ENCODE data around the gene UBE2K. TPM values are rescaled to one million over a fixed set of nuclear protein-coding genes. Genes with fewer than 3 reads are reported as not detected.

UBE2K gene
- total and polyA plus RNA-seq, 10 of the 15 experiments (the other 5 are each of a cell fraction or from before 2014, with no cell fraction given), result 17.0 to 141 (median 75.5) TPM

- SMC1A ChIA-PET (ENCODE audit: uncharacterized antibody, unreplicated experiment), result interaction anchor here (1.1 kb wide), 1 partner anchor 13 kb away, joined by 3 read pairs; no protein-coding TSS in a partner anchor
- no peak for TF ChIP-seq TCF7 (IDR thresholded peaks at IDR 0.05; ENCODE audit: borderline replicate concordance)
- TF ChIP-seq ZBTB4 (CRISPR knock-in tag; IDR thresholded peaks at IDR 0.05), result no peak
- no peak for TF ChIP-seq ASH2L (IDR thresholded peaks at IDR 0.05; ENCODE audit: borderline replicate concordance, low read depth)
- no peak for TF ChIP-seq BCL3 (IDR thresholded peaks at IDR 0.05; ENCODE audit: borderline replicate concordance, insufficient read depth, low read depth, low read length, poor library complexity, severe bottlenecking)
- TF ChIP-seq BRCA1 (IDR thresholded peaks at IDR 0.05; ENCODE audit: low read depth, low read length), result no peak
- TF ChIP-seq, protein P1, sequence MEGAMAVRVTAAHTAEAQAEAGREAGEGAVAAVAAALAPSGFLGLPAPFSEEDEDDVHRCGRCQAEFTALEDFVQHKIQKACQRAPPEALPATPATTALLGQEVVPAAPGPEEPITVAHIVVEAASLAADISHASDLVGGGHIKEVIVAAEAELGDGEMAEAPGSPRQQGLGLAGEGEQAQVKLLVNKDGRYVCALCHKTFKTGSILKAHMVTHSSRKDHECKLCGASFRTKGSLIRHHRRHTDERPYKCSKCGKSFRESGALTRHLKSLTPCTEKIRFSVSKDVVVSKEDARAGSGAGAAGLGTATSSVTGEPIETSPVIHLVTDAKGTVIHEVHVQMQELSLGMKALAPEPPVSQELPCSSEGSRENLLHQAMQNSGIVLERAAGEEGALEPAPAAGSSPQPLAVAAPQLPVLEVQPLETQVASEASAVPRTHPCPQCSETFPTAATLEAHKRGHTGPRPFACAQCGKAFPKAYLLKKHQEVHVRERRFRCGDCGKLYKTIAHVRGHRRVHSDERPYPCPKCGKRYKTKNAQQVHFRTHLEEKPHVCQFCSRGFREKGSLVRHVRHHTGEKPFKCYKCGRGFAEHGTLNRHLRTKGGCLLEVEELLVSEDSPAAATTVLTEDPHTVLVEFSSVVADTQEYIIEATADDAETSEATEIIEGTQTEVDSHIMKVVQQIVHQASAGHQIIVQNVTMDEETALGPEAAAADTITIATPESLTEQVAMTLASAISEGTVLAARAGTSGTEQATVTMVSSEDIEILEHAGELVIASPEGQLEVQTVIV (IDR thresholded peaks at IDR 0.05; ENCODE audit: borderline replicate concordance, partially characterized antibody), result no peak
- no peak for TF ChIP-seq PAX5 (IDR thresholded peaks at IDR 0.05; ENCODE audit: borderline replicate concordance, low read depth, low read length)
- TF ChIP-seq MEF2B (IDR thresholded peaks at IDR 0.05; ENCODE audit: partially characterized antibody, poor library complexity, severe bottlenecking), result no peak
- TF ChIP-seq GATAD2B (conservative IDR thresholded peaks at IDR 0.05; ENCODE audit: low read depth), result no peak
- TF ChIP-seq TBL1XR1 (IDR thresholded peaks at IDR 0.05; ENCODE audit: low read depth, low read length), result no peak
- TF ChIP-seq ZNF274 (IDR thresholded peaks at IDR 0.05; ENCODE audit: insufficient read depth, insufficient read length), result no peak
- no peak for TF ChIP-seq IRF3 (IDR thresholded peaks at IDR 0.05)
- TF ChIP-seq TAF1 (IDR thresholded peaks at IDR 0.05; ENCODE audit: borderline replicate concordance, low read depth, low read length), result no peak
- no peak for TF ChIP-seq IRF5 (IDR thresholded peaks at IDR 0.05; ENCODE audit: borderline replicate concordance)
- no peak for TF ChIP-seq PML (IDR thresholded peaks at IDR 0.05; ENCODE audit: low read length)
These were observed 52.3 kb downstream of the UBE2K start for GRCh38 chr4:39750216-39750615.

More at GRCh38 chr4:39750216-39750615, 52.3 kb downstream of the UBE2K start:
- CTCF ChIA-PET, result interaction anchor here (1.0 to 3.0 kb wide), 2 partner anchors 14 to 18 kb away, joined by 3 to 6 read pairs; no protein-coding TSS in a partner anchor
- no peak overlapping the region for H3K27ac ChIP-seq (ENCODE audit: control insufficient read depth, insufficient read depth)
- POLR2A ChIA-PET, result interaction anchor here (0.5 to 0.7 kb wide), 3 partner anchors 8 to 138 kb away, joined by 3 to 11 read pairs (median 10); no protein-coding TSS in a partner anchor
- WGBS (ENCODE audit: insufficient coverage, insufficient replicate concordance, low lambda C conversion rate, missing lambda C conversion rate), result 82% methylated on average over 3 of the region's 3 CpGs
- no peaks in the 10 kb centered on the region for H3K27me3 ChIP-seq (replicated peaks in 1 of 2; ENCODE audit: control insufficient read depth in 2 of 2, insufficient read depth in 2 of 2, low read length in 1 of 2)
- H3K4me3 ChIP-seq, result no peak overlapping the region
- in situ Hi-C loops (cut with MboI) (no loop called here), intact Hi-C loops (cut with micrococcal nuclease; ENCODE audit: unreplicated experiment) (no loop called here)
- H3K4me1 ChIP-seq (ENCODE audit: control insufficient read depth, insufficient read depth, low read length), result peaks cover 13% of the 10 kb centered on the region
- H3K4me2 ChIP-seq (ENCODE audit: control insufficient read depth, insufficient read depth), result no peak overlapping the region
- no peaks in the 10 kb centered on the region for H4K20me1 ChIP-seq (ENCODE audit: control insufficient read depth, insufficient read depth)
- H2AFZ ChIP-seq (ENCODE audit: control insufficient read depth, low read depth, low read length), result no peak overlapping the region
- ATAC-seq, result no peak
- BruUV-seq (replicated peaks), result no TSS peak
- H3K36me3 ChIP-seq (ENCODE audit: control insufficient read depth in 2 of 2, insufficient read depth in 2 of 2, low read length in 1 of 2), result peaks cover 2 to 9% of the 10 kb centered on the region in 2 experiments; a peak in 2 of 4 replicates
- DNase-seq (ENCODE audit: low read depth, low spot score), result no peak
- RAD21 ChIA-PET (ENCODE audit: unreplicated experiment), result no interaction called here
- H3K79me2 ChIP-seq (ENCODE audit: control insufficient read depth, insufficient read depth, low read length), result peaks cover 2% of the 10 kb centered on the region
- FAIRE-seq, result no peak
- no peaks in the 10 kb centered on the region; the same call in 2 of the 3 replicates for H3K9me3 ChIP-seq (replicated peaks; ENCODE audit: control insufficient read depth, insufficient read depth, low read length)
- no peak overlapping the region for H3K9ac ChIP-seq (ENCODE audit: control insufficient read depth, insufficient read depth, low read length)
